Iris pigment epithelial cell (primary cell): ENCODE measurements around the gene OXCT1.
"Not testable (repeated sequence)": the region's sequence is repeated elsewhere in the genome, so short reads cannot be mapped to it uniquely, and the experiment has no call there.

Source experiments
- DNase-seq: peaks from one replicate; pipeline ENCODE4 v3.0.0-alpha.2; 2011; ENCODE audit warnings: low read depth

Gene OXCT1

GRCh38 chr5:41827792-41828191 lies 42.4 kb downstream of the OXCT1 start:
- no peak for DNase-seq

- DNase-seq: no peak
Measured at GRCh38 chr5:41822036-41822435, 48.2 kb downstream of the OXCT1 start.

- no peak for DNase-seq
Measured at GRCh38 chr5:41821051-41821450, 49.2 kb downstream of the OXCT1 start.

- DNase-seq: no peak
Measured at GRCh38 chr5:41820150-41820549, 50.1 kb downstream of the OXCT1 start.

- DNase-seq: no peak
Measured at GRCh38 chr5:41817625-41818301, 52.5 kb downstream of the OXCT1 start.

- no peak for DNase-seq
Measured at GRCh38 chr5:41815663-41816229, 54.5 kb downstream of the OXCT1 start.

GRCh38 chr5:41815261-41815660 lies 55.0 kb downstream of the OXCT1 start:
- DNase-seq: no peak

- DNase-seq: not testable (repeated sequence)
Measured at GRCh38 chr5:41814306-41814705, 55.9 kb downstream of the OXCT1 start.

GRCh38 chr5:41812156-41812555 lies 58.1 kb downstream of the OXCT1 start:
- no peak for DNase-seq

GRCh38 chr5:41809128-41809527 lies 61.1 kb downstream of the OXCT1 start:
- no peak for DNase-seq

- DNase-seq: peak; percentile 49
Measured at GRCh38 chr5:41808294-41808693, 61.9 kb downstream of the OXCT1 start.

- DNase-seq: no peak
Measured at GRCh38 chr5:41797662-41798061, 72.6 kb downstream of the OXCT1 start.

- DNase-seq: no peak
Measured at GRCh38 chr5:41796061-41796460, 74.2 kb downstream of the OXCT1 start.

- DNase-seq: peak; percentile 18
Measured at GRCh38 chr5:41795125-41795524, 75.1 kb downstream of the OXCT1 start.

GRCh38 chr5:41794471-41794870 lies 75.8 kb downstream of the OXCT1 start:
- peak; percentile 97 for DNase-seq

GRCh38 chr5:41793141-41793770 lies 77.0 kb downstream of the OXCT1 start:
- DNase-seq: peak; percentile 84

- DNase-seq: no peak
Measured at GRCh38 chr5:41790038-41790776, 80.0 kb downstream of the OXCT1 start.

- DNase-seq: no peak
Measured at GRCh38 chr5:41789434-41789833, 80.8 kb downstream of the OXCT1 start.

- peak; percentile 87 for DNase-seq
Measured at GRCh38 chr5:41788941-41789368, 81.3 kb downstream of the OXCT1 start.

GRCh38 chr5:41787265-41787664 lies 83.0 kb downstream of the OXCT1 start:
- DNase-seq: peak; percentile 41

- DNase-seq: no peak
Measured at GRCh38 chr5:41785061-41785460, 85.2 kb downstream of the OXCT1 start.

- DNase-seq: no peak
Measured at GRCh38 chr5:41778410-41778809, 91.8 kb downstream of the OXCT1 start.

- peak; percentile 11 for DNase-seq
Measured at GRCh38 chr5:41776435-41776834, 93.8 kb downstream of the OXCT1 start.
